ENCODE measurements around the gene LRRC57. TPM values are rescaled to one million over a fixed set of nuclear protein-coding genes. Genes with fewer than 3 reads are reported as not detected.
A peak's percentile ranks its signal among the peaks of the same experiment; 100 is the strongest.

The LRRC57 gene
- total RNA-seq, 4 donors from 2014 or later, result 17.1 to 21.2 (median 18.6) TPM

DNA sequence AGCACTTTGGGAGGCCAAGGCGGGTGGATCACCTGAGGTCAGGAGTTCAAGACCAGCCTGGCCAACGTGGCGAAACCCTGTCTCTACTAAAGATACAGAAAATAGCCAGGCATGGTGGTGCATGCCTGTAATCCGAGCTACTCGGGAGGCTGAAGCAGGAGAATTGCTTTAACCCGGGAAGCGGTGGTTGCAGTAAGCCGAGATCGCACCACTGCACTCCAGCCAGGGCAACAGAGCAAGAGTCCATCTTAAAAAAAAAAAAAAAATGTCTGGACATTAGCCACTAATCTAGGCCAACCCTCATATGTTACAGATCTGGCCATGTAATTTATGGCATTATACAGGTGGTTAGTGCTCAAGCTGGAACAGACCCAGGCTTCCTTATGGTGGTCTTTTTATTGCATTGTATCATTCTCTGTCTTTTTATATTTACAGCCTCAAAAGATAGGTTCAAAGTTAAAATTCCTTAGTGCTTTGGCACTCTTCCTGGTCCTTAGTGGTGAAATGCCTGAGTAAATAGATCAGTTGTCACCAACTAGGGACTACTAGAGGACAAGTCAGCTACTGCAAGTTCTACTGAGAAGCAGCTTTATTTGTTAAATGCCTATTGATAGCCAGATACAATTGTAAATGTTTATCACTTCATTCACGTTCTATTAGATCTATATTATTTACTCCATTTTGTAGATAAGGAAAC, 42.8 kb upstream of the LRRC57 start:
- no peak overlapping the region for H3K4me3 ChIP-seq (replicated peaks in 1 of 3)
- no peaks in the 10 kb centered on the region for H3K9me3 ChIP-seq
- H3K27me3 ChIP-seq, result no peaks in the 10 kb centered on the region
- no peak for DNase-seq
- H3K36me3 ChIP-seq, result no peaks in the 10 kb centered on the region
- H3K4me1 ChIP-seq, result peaks cover 0 to 6% of the 10 kb centered on the region in 2 donors
- H3K27ac ChIP-seq, result no peak overlapping the region
- 84 to 87% methylated on average over 10 of the region's 10 CpGs for WGBS, 2 donors
- intact Hi-C loops (cut with DNase I), result no loop called here
- TF ChIP-seq POLR2A (IDR thresholded peaks at IDR 0.05) (no peak), CTCF (IDR thresholded peaks at IDR 0.05) (peak in 5 of 6 experiments; percentile 11 to 53 (median 43))

- TF ChIP-seq CTCF (IDR thresholded peaks at IDR 0.05) (no peak), POLR2A (IDR thresholded peaks at IDR 0.05) (no peak)
- intact Hi-C loops (cut with DNase I), result no loop called here
- H3K9me3 ChIP-seq, result no peaks in the 10 kb centered on the region
- no peak overlapping the region for H3K4me3 ChIP-seq (replicated peaks in 1 of 3)
- no peaks in the 10 kb centered on the region for H3K36me3 ChIP-seq
- H3K27me3 ChIP-seq, result no peaks in the 10 kb centered on the region
- no peak overlapping the region for H3K27ac ChIP-seq
- peaks cover 0 to 6% of the 10 kb centered on the region in 2 donors for H3K4me1 ChIP-seq
- DNase-seq, result no peak
- WGBS, 2 donors, result 90 to 91% methylated on average over 5 of the region's 5 CpGs
These were observed 42.1 kb upstream of the LRRC57 start for GRCh38 chr15:42590619-42591237.

GRCh38 chr15:42584031-42584765, 35.6 kb upstream of the LRRC57 start:
- intact Hi-C loops (cut with DNase I), result no loop called here
- Histone ChIP-seq H3K27ac (no peak overlapping the region), H3K9me3 (no peaks in the 10 kb centered on the region), H3K4me3 (replicated peaks in 1 of 3) (no peak overlapping the region), H3K36me3 (no peaks in the 10 kb centered on the region), H3K4me1 (peaks cover 7 to 8% of the 10 kb centered on the region in 2 donors), H3K27me3 (no peaks in the 10 kb centered on the region)
- DNase-seq, result no peak
- 52 to 56% methylated on average over 4 of the region's 4 CpGs for WGBS, 2 donors
- TF ChIP-seq POLR2A (IDR thresholded peaks at IDR 0.05), result no peak
- TF ChIP-seq CTCF (IDR thresholded peaks at IDR 0.05), result no peak

DNA sequence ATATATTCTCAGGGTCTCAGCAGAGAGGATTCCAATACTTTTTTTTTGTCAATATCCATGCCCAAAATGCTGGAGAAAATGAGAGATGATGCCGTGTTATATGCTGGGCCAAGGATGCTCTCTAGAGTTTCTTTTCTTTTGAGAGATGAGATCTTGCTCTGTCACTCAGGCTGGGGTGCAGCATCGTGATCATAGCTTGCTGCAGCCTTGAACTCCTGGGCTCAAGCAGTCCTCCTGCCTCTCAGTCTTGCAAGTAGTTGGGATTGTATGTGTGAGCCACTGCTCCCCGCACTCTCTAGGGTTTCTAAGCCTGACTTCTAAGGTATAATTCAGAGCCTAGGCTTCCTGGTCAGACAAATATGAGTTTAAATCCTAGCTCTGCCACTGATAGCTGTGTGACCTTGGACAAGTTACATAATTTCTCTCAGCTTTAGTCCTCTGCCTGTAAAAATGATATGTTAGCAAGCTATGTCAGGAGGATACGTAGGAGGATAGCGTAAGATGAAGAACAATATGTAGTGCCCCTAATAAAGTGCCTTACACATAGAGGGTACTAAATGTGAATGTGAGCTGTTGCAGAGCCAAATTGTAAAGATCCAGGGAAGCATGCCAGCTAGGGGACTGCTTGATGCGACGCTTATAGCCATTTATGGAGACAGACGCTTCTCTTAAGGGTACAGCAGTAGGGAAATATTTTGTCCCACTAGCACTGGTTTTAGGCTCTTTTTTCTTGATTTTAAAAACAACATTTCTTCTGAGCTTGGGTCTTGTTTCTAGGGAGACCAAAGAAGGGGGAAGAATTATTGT, 34.2 kb upstream of the LRRC57 start:
- intact Hi-C loops (cut with DNase I), result no loop called here
- TF ChIP-seq CTCF (IDR thresholded peaks at IDR 0.05), result no peak
- Histone ChIP-seq H3K4me3 (replicated peaks in 1 of 3) (no peak overlapping the region), H3K27ac (no peak overlapping the region), H3K27me3 (no peaks in the 10 kb centered on the region), H3K4me1 (peaks cover 7 to 8% of the 10 kb centered on the region in 2 donors), H3K36me3 (no peaks in the 10 kb centered on the region), H3K9me3 (no peaks in the 10 kb centered on the region)
- DNase-seq, result no peak
- 92 to 94% methylated on average over 8 of the region's 8 CpGs for WGBS, 2 donors
